HG03565 (cell line): ENCODE data around the gene MEF2B.

Source experiments
- ATAC-seq: cut with Tn5 transposase; IDR thresholded peaks from one replicate; pipeline ENCODE4 v1.9.1; 2021; ENCODE audit warnings: mild to moderate bottlenecking, moderate library complexity; ENCODE audit not compliant: unreplicated experiment

Gene MEF2B

DNA sequence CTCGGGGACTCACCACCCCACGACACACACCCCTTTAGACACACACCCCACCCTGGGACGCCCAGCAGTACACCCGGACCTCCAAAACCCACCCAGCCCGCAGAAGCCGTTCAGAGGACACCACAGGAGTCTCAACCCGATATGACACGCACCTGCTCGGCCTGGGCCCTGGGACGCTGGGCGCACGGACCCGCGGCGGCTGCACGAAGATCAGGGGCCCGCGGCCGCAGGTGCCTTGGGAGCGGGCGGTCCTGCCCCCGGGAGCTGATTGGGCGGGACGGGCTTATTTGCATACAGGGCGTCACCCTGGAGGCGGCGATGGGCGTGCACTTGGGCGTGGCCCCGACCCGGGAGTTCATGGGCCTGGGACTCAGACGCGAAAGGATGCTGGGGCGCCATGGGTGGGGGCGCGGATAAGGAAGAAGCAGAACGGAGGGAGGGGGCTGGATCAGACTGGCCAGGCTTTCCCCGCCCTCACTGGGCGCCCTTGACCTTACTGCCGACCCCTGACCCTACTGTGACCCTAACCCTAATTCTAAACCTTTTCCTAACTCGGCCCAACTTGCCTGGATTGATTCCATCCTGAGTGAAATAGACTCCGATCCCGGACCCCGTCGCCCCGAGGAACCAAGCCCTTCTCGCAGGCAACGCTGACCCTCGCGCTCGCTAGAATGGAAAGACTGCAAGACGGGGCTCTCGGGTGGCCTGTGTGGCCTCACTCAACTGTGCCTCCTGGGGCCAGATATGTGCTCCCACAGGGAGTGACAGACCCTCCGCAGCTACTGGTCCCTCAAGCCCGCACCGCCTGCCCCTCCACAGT lies at the start of gene MEF2B:
MEF2B (minus strand) TSS at position 211 of the 820 bp plus-strand sequence. CDS start 19,528 bp downstream, outside the sequence.
- peak; percentile 50 for ATAC-seq

DNA sequence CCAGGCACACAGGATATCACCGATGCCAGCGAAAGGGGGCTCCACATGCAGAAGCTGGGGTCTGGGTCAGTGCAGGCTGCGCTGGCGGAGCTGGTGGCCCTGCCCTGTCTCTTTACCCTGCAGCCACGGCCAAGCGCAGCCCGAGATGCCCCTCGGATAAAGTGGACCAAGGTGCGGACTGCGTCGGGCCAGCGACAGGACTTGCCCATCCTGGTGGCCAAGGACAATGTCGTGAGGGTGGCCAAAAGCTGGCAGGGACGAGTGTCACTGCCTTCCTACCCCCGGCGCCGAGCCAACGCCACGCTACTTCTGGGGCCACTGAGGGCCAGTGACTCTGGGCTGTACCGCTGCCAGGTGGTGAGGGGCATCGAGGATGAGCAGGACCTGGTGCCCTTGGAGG lies 48.8 kb upstream of the MEF2B start:
- ATAC-seq: no peak

- no peak for ATAC-seq
These were observed 47.0 kb upstream of the MEF2B start for GRCh38 chr19:19217099-19217498.

DNA sequence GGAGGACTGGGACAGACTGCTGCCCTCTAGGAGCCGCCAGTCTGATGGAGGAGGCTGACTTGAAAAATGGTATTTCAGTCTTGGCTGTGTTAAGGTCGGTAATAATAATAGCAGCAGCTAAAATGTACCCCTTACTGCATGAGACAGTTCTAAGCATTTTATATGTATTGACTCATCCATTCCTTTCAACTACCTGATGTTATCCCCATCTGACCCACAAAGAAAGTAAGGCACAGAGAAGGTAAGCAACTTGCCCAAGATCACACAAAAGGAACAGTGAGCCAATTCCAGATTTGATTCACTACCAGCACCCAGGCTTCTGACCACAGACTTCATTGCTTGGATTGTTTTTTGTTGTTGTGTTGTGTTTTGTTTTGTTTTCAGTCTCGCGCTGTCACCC lies 45.7 kb upstream of the MEF2B start:
- no peak for ATAC-seq

- no peak for ATAC-seq
These were observed 44.8 kb upstream of the MEF2B start for GRCh38 chr19:19214892-19215291.

- ATAC-seq: no peak
These were observed 44.1 kb upstream of the MEF2B start for GRCh38 chr19:19214159-19214490.

- ATAC-seq: no peak
These were observed 43.5 kb upstream of the MEF2B start for GRCh38 chr19:19213426-19214158.

DNA sequence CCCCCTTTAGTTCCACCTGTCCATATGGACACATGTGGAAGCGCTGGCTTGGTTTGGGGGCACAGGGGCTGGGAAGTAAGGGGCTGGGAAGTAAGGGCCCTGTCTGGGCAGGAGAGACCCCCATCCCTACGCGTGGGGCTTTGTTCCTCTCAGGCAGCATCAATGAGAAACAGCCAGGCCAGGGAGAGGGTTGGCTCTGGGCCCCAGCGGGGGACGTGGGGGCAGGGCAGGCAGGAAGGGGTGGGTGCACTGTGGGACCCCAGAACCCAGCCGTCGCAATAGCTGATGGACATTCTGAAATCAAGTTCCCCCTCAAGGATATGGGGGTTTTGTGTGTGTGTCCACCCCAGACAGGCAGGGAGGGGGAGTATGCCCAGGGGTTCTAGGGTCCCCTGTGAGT lies 42.9 kb upstream of the MEF2B start:
- ATAC-seq: no peak

- no peak for ATAC-seq
These were observed 41.7 kb upstream of the MEF2B start, which contains the start of gene NCAN for GRCh38 chr19:19211499-19212420. Gene NCAN, plus strand, starts transcription at chr19:19211958. Its CDS starts 4,996 bp downstream, at chr19:19216954.

GRCh38 chr19:19209372-19209771 lies 39.3 kb upstream of the MEF2B start:
- no peak for ATAC-seq

GRCh38 chr19:19207637-19208572 lies 37.8 kb upstream of the MEF2B start:
- ATAC-seq: no peak

- no peak for ATAC-seq
These were observed 36.9 kb upstream of the MEF2B start for GRCh38 chr19:19206938-19207337.

DNA sequence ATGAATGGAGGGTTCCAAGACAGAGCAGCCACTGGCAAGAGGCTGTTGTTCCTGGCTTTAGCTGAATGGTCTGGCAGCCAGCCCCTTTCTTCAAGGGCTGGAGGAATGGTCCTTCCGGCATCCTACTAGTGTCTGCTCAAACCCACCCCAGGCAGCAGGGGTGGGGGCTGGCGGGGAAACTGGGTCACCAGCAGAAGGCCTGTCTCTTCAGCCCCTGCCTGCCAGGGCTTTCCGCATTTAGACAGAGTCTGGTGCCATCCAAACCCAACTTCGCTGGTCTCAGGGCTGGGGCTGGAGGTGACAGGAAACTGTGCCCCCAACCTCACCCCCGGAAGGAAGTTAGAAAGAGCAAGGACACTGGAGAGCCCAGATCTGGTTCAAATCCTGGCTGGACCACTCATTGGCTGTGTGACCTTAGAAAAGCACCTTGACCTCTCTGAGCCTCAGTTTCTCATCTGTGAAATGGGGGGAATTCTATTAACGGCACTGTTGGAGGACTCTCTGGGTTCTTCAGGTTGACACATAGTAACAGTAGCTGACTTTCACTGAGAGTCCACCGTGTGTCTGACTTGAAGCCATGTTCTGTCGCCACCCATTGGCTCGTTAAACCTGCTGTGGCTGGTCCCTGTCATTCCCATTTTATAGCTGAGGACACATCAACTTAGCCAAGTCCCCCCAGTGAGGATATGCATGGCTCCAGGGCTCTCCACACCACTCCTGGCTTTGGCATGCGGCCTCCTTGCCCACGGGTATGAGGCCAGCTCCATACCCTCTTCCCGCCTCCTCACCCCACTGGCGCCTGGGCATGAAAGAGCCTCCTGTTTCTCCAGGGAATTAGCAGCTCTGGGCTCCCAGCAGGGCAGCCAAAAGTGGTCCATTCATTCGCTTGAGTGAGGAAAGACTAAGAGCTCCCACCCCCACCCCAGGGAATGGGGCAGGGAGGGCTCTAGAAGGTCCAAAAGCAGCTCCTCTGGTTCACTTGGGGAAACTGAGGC lies 35.6 kb upstream of the MEF2B start:
- no peak for ATAC-seq

DNA sequence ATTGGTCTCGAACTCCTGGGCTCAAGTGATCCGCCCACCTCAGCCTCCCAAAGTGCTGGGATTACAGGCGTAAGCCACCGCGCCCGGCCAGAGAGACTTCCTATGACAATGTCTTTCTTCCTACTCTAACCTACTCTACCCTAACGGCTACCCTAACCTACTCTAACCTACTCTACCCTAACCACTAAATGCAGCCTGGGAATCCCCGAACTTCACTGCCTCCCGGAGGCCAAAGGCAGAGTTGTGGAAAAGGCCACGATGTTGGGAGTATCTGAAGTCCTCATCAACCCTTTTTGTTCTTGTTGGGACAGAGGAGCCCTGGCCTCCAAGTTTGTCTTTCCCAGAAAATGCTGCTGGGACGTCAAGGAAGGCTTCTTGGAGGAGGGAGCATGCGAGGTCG lies 34.1 kb upstream of the MEF2B start:
- ATAC-seq: no peak

GRCh38 chr19:19203012-19203856 lies 33.2 kb upstream of the MEF2B start, which contains the start of gene NR2C2AP:
Gene NR2C2AP, minus strand, starts transcription at chr19:19203414. Its CDS starts 354 bp downstream, at chr19:19203060.
- ATAC-seq: peak; percentile 56

- ATAC-seq: no peak
These were observed 32.6 kb upstream of the MEF2B start for GRCh38 chr19:19202707-19203011.

DNA sequence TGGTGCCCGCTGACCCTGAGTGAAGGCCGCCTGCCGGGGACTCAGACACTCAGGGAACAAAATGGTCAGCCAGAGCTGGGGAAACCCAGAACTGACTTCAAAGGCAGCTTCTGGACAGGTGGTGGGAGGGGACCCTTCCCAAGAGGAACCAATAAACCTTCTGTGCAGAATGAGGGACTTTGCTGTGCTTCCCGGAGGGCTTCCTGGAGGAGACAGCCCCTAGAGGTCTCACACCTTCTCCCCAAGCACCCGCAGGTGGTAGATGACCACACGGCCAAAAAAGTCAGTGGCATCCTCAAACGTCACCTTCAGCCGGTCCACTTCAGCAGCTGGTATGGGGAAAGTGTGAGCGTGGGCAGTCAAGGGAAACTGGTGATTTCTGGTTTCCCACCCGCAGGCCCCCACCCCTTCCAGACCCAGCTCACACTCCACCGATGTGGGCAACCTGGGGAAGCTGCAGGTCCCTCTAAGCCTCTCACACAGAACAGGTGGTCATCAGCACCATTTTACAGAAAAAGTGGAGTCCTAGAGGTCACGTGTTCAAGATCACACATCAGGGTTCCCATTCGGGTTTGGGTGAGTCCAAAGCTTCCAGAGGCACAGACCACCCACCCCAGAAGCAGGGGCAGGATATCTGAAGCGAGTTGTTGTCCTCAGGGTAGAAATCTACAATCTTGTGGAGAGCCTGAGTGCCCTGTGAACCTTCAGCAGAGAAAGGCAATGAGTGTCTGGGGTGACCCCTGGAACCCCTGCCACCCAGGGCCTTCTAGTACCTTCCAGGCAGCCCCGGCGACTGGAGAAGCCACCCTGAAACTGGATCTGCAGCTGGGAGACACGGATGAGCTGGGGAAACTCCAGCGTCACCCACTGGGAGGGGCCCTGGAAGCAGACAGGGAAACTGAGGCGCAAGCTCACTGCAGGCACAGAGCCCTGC lies 31.9 kb upstream of the MEF2B start:
- ATAC-seq: no peak
